Head of caudate nucleus (tissue), 42 donors: ENCODE data around the gene ATXN2L.
"Not testable (repeated sequence)": the region's sequence is repeated elsewhere in the genome, so short reads cannot be mapped to it uniquely, and the experiment has no call there.

ENCODE experiments used
- DNase-seq, 42 donors: peaks; one replicate each; pipeline versions ENCODE4 v3.0.0 to v3.0.0-alpha.2; 2020 to 2021; ENCODE audit warnings: mixed read lengths in 7 of 42
- intact Hi-C: fragments of 100-400 bp; cut with DNase I; formaldehyde crosslinking; loops from one replicate; pipeline ENCODE4 v1.15.0; 2022

ATXN2L gene

DNA sequence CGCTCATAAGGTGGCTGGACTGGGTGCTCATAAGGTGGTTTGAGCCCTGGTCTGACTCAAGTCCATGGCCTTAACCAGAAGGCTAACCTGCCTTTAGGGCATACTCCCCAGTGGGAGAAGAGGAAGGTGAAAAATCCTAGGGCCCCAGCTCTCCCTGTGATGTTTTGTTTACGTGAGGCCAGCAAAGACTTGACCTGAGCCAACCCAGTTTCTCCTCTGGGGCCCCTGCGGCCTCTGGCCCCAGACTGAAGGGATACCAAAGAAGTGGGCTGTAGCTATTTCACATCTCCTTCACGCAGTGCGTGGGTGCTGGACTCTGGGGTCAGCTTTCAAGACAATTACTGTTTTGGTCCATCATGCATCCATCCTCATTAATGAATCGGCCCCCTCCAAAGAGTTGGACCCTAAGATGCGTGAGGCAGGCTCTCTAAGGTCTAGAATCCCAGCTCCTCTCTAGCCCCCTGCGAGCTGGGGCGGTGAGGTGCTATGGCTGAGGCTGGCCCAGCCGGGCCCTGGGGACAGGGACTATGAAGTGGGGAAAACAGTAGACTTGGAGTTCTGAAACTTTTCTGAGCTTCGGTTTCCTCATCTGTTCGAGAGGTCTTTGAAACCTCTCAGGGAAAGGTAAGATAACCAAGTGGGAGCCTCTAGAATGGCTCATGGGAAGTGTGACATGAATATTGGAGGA, 42.3 kb downstream of the ATXN2L start:
- intact Hi-C loops: no loop called here
- no peak for DNase-seq

GRCh38 chr16:28865722-28866453, 43.1 kb downstream of the ATXN2L start:
- intact Hi-C loops: no loop called here
- no peak for DNase-seq

- DNase-seq: no peak
- intact Hi-C loops: no loop called here
Measured at GRCh38 chr16:28866454-28866804, 43.6 kb downstream of the ATXN2L start.

DNA sequence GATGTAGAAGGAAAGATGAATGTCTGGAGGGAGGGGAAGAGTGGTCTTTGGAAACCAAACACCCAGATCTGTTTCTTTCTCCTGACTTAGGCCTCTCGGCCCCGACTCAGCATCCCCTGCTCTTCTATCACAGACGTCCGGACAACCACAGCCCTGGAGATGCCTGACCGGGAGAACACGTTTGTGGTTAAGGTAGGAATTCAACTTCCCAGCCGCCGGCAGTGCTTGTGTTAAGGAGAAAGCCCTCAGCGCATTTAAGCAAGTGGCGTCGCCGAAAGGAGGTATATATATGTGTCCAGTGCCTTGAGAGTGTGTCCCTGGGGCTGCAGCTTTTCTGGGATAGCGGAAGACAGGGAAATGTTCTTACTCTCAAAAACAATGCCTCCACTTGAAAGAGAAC, 44.4 kb downstream of the ATXN2L start:
- DNase-seq: no peak
- intact Hi-C loops: no loop called here

DNA sequence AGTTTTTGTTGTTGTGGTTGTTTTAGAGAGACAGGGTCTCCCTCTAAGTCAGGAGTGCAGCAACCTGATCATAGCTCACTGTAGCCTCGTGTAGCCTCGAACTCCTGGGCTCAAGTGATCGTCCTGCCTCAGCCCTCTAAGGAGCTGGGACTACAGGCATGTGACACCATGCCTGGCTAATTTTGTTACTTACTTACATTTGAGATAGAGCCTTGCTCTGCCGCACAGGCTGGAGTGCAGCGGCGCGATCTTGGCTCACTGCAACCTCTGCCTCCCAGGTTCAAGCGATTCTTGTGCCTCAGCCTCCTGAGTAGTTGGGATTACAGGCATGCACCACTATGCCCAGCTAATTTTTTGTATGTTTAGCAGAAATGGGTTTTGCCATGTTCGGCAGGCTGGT, 44.8 kb downstream of the ATXN2L start:
- intact Hi-C loops, DNase-seq: not testable (repeated sequence)

- no peak for DNase-seq
- intact Hi-C loops: no loop called here
Measured at GRCh38 chr16:28869201-28869600, 46.4 kb downstream of the ATXN2L start.

DNA sequence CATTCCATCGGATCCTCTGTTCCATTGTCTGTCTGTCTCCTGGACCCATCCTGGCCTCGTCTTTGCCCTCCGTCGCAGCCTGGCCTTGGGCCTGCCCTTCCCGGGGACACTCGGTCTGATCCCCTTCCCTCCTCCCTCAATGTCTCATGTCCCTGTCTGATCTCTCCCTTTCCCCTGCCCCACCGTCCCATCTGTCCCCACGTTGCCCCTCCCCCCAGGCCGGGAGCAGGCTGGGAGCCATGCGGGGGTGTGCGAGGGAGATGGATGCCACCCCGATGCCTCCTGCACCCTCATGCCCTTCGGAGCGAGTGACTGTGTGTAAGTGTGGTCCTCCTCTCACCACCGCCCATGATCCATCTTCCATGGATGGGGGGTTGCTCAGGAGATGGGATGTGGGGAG, 50.2 kb downstream of the ATXN2L start:
- no peak for DNase-seq
- intact Hi-C loops: no loop called here

DNA sequence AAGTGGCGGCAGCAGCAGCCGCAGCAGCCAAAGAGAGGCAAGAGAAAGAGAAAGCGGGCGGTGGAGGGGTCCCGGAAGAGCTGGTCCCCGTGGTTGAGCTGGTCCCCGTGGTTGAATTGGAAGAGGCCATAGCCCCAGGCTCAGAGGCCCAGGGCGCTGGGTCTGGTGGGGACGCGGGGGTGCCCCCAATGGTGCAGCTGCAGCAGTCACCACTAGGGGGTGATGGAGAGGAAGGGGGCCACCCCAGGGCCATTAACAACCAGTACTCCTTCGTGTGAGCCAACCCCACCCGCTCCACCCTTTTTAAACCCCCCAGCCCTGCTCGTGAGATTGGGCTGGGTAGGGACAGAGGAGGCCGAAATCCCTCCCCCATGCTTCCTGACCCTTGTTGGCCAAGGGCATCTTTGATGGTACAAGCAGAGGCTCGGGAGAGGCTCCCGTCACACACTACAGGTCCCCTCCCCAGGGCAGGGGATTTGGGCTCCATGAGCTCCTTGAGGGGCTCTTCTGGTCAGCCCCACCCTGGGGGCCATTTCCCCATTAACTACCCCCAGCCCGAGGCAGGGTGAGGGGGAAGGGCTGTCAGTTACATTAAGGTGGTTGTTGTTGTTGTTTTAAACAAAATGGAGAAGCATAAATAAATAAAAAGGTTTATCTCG, 50.9 kb downstream of the ATXN2L start:
- no peak for DNase-seq

DNA sequence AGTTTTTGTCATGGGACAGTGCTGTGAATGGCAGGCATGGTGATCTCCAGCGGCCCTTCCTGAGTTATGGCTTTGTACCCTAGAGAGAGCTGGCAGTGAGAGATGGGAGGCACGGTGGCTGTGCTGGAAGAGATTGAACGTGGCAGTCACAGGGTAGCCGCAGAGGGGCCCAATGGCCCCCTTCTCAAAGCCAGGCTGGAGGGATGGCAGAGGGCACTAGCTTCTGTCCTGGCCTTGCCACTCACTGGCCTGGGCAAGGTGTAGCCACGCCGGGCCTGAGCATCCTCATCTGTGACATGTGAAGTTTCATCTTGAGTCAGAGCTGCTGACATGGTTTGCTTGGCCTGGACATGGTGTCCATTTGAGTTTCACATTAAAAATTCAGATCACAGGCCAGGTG, 51.6 kb downstream of the ATXN2L start:
- intact Hi-C loops: no loop called here
- no peak for DNase-seq

More for the DNA sequence above, 50.9 kb downstream of the ATXN2L start:
- intact Hi-C loops: no loop called here

DNA sequence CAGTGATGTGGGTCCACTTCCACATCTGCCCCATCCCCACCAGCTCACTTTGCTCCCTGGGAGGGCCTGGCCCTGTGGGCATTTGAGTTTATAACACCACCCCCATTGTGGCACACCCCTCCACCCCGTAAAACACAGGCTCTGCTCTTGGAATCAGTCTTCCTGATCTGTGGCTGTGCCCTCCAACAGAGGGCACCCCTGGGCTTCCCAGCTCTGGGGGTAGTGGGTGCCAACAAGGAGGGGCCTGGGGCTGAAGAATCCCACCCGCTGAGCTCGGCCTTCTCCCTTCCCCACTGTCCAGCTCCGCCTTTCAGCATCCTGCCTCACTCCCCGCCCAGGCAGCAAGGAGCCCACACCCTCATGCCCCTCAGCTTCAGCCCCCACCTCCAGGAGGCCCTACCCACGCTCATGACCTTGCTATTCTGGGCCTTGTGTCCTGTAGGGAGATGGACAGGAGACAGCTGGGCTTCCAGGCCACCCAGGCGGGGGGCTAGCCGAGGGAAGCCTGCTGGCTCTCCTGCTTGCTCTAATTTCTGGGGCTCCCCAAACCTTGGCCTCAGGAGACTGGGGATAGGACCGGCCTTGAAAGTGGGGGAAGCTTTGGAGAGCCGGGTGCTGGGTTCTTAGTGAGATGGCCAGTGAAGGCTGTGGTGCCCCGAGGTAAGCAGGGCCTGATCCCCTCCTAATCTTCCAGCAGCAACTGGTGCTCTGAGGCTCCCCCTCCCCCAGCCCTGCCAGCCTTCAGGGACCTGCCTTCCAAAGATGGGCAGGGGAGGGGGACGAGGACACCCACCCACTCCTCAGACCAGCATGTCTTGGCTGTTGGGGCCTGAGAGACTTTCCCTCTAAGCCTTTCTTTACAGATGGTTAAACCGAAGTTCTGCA, 52.6 kb downstream of the ATXN2L start:
- no peak for DNase-seq
- intact Hi-C loops: no loop called here

GRCh38 chr16:28876019-28876659, 53.3 kb downstream of the ATXN2L start:
- intact Hi-C loops: no loop called here
- DNase-seq: peak in 28 of 42 donors; percentile 7 to 76 (median 38)

DNA sequence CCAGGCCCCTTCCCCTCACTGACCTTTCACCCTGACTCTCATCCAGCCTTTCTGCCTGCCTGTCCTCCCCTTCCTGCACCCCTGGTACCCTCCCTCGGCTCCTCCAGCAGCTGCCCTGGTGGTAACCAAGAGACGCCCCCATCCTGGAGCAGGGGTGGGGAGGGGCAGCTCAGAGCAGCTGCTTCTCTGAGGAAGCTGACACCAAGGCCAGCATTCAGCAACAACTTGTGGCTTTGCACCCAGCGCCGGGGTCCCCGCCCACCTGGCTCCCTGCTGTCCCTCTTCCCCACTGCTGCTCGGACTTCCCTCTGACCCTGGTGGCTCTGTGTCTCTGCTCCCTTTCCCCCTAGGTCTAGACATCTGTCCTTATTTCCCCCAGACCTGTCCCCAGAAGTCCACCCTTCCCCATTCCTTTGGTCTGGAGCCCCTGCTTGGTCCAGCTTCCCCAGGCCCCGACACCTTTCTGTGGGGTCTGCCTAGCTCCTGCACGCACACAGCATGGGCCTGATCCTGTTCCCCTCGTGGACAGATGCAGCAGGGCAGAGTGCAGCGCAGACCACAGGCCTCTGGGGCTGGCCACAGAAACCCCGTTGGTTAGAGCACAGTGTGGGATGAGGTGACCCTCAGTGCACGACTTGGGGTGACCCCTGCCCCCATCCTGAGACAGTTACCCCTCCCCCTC, 54.3 kb downstream of the ATXN2L start:
- intact Hi-C loops: no loop called here
- no peak for DNase-seq

DNA sequence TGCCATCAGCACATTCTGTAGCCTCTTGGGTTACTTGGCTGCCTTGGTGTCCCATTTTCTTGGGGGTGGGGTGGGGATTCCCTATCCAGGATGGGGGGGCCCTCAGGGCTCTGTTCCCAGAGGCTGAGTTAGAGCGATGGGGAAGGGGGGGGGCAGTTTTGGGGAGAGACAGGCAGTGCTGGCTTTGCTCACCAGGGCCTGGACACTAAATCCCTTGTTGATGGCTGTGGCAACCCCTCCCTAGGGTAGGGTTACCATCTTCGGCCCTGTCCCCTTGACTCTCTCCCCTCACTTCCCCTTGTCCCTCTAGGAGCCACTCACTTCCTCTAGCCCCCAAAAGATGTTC, 54.8 kb downstream of the ATXN2L start:
- no peak for DNase-seq
- intact Hi-C loops: no loop called here

GRCh38 chr16:28878083-28878926, 55.5 kb downstream of the ATXN2L start, which contains the start of gene ATP2A1:
Gene ATP2A1, plus strand, starts transcription at chr16:28878488. Its CDS starts 184 bp downstream, at chr16:28878672.
- no peak for DNase-seq
- intact Hi-C loops: no loop called here

DNA sequence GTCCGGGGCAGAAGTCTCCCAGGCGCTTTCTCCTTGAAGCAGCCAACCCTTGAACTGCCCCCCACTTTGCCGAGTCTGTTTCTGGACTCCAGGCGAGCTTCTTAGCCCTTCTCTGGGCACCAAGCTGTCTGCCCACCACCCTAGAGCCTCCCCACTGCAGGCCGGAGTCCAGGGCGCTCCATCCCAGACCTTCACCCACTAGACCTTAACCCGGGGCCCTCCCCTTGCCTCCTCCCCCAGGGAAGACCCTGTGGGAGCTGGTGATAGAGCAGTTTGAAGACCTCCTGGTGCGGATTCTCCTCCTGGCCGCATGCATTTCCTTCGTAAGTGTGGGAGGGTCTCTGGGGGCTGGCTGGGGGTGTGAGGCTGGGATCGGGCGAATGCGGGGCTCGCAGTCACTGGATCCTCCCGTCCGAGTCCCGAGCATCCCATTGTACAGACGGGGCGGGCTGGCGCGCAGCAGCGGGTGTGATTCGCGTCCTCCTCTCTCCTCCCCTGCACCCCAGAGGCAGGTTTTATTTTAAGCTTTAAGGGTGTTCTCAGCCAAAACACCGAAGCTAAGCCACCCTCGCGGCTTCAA, 56.6 kb downstream of the ATXN2L start:
- intact Hi-C loops: no loop called here
- DNase-seq: peak in 4 of 42 donors; percentile 6 to 38 (median 14)

GRCh38 chr16:28879841-28880588, 57.2 kb downstream of the ATXN2L start:
- DNase-seq: peak; percentile 71 to 96 (median 91)
- intact Hi-C loops: no loop called here

DNA sequence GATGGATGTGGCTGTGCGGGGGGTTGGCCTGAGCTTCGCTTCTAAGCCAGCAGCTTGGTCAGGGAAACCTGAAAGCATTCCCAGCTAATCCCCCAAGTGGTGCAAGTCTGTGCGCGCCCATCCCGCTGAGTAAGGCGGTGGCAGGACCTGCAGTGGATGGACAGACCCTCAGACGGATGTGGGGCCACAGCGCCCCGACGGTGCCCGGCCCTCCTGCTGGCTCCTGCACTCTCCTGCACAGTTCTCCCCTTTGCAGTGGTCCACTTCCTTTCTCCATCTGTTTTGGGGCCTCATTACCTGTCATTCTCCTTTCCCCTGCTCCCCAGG, 57.8 kb downstream of the ATXN2L start:
- intact Hi-C loops: no loop called here
- no peak for DNase-seq
